ENCODE measurements around the gene UMAD1. TPM values are rescaled to one million over a fixed set of nuclear protein-coding genes. Genes with fewer than 3 reads are reported as not detected.

Gene UMAD1
- total RNA-seq, 1 donor, result 13.8 TPM

DNA sequence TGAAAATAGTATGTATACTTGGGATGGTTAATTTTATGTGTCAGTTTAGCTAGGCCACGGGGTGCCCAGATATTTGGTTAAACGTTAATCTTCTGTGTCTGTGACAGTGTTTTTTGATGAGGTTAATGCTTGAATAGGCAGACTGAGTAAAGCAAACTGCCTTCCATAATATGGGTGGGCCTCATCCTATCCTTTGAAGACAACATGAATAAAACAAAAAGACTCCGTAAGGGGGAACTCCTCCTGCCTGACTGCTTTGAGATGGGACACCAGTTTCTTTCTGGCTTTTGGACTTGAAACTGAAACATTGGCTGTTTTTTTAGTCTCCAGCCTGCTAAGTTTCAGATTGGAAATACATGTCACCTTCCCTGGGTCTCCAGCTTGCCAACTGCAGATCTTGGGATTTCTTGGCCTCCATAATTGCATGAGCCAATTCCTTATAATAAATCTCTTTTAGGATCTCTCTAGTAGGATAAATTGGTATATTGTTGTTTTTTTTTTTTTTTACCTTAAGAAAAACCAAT, 268.1 kb downstream of the UMAD1 start:
- TF ChIP-seq, protein P1, sequence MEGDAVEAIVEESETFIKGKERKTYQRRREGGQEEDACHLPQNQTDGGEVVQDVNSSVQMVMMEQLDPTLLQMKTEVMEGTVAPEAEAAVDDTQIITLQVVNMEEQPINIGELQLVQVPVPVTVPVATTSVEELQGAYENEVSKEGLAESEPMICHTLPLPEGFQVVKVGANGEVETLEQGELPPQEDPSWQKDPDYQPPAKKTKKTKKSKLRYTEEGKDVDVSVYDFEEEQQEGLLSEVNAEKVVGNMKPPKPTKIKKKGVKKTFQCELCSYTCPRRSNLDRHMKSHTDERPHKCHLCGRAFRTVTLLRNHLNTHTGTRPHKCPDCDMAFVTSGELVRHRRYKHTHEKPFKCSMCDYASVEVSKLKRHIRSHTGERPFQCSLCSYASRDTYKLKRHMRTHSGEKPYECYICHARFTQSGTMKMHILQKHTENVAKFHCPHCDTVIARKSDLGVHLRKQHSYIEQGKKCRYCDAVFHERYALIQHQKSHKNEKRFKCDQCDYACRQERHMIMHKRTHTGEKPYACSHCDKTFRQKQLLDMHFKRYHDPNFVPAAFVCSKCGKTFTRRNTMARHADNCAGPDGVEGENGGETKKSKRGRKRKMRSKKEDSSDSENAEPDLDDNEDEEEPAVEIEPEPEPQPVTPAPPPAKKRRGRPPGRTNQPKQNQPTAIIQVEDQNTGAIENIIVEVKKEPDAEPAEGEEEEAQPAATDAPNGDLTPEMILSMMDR (IDR thresholded peaks at IDR 0.05; ENCODE audit: insufficient read depth, low read depth, low read length), result no peak
- no peak overlapping the region for H3K4me3 ChIP-seq (ENCODE audit: low read depth, low read length)
- DNase-seq (ENCODE audit: low read depth), result no peak

DNA sequence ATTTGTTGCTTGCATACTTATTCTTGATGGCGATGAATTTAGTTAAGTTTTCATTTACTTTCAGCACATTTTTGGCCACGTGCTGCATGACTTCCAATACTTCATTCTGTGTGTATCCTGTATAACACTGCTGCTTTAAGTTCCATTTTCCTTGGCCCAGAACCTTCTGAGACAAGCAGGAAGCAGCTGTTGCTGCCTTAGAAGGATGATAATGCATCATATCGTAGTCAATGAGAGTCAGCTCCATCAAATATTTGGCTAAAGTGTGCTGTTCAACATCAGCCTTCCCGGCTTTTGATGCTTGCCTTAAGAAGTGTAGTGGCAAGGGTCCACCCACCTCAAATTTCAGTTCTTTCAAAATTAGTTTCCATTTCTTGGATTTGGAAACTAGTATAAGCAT, 268.8 kb downstream of the UMAD1 start:
- DNase-seq (ENCODE audit: low read depth), result no peak
- TF ChIP-seq, protein P1 (IDR thresholded peaks at IDR 0.05; ENCODE audit: insufficient read depth, low read depth, low read length), result no peak
- no peak overlapping the region for H3K4me3 ChIP-seq (ENCODE audit: low read depth, low read length)

DNA sequence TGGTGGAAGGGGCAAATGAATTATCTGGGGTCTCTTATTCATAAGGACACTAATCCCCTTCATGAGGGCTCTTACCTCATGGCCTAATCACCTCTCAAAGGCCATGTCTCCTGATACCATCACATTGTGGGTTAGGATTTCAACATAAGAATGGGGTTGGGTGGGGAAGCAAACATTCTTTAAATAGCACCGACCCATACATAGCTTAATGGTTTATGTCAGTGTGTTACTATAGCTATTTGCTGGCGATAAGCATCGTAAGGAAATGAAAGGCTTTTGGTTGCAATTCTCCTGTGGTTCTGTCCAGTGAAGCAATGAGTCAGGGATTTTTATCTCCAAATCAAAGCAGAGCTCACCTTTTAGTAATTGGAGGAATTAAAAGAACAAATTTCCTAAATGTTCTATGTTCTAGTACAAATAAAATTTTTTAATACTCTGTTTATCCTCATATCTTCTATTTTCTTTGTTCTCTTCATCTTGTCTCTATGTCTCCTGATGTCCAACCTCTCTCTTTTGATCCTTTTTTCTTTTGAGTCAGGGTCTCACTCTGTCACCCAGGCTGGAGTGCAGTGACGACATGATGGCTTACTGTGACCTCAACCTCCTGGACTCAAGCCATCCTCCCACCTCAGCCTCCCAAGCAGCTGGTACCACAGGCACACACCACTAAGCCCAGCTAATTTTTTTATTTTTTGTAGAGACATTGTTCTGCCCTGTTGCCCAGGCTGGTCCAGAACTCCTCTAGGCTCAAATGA, 271.0 kb downstream of the UMAD1 start:
- no peak overlapping the region for H3K4me3 ChIP-seq (ENCODE audit: low read depth, low read length)
- peak; percentile 98 for DNase-seq (ENCODE audit: low read depth)
- TF ChIP-seq, protein P1 (IDR thresholded peaks at IDR 0.05; ENCODE audit: insufficient read depth, low read depth, low read length), result no peak

DNA sequence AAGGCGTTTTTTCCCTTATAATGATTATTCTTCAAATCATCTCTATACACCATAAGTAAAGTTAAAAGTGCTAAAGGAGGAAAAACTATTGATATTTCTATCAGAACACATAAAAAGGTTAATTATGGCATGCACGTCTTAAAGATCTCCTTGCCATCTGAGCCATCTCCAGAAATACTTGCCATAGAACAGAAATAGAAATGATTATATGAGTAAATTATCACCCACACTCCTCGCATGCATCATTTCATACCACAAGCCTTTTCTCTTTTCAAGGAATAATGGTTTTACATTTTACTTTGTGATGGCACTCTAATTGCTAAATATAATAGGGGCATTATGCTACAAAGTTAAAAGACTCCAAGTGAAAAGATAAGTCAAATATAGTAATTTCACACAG, 272.4 kb downstream of the UMAD1 start:
- no peak for DNase-seq (ENCODE audit: low read depth)

DNA sequence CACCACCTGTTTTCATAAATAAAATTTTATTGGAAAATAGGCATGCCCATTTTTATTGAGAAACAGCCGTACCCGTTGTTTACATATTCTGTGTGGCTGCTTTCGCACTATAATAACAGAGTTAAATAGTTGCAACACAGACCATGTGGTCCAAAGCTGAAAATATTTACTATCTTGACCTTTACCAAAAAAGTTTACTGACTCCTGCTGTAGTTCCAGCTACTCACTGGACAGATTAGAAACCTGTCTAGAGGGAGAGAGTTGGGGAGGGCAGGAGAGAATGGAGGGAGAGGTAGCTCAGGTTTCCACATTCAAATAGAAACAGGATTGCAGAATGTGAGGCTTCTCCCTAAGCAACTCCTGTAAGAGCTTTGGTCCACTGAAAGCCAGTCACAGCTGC, 273.0 kb downstream of the UMAD1 start:
- TF ChIP-seq, protein P1 (IDR thresholded peaks at IDR 0.05; ENCODE audit: insufficient read depth, low read depth, low read length), result no peak
- no peak overlapping the region for H3K4me3 ChIP-seq (ENCODE audit: low read depth, low read length)
- peak; percentile 94 for DNase-seq (ENCODE audit: low read depth)

More for the DNA sequence above, 272.4 kb downstream of the UMAD1 start:
- no peak overlapping the region for H3K4me3 ChIP-seq (ENCODE audit: low read depth, low read length)
- TF ChIP-seq, protein P1 (IDR thresholded peaks at IDR 0.05; ENCODE audit: insufficient read depth, low read depth, low read length), result no peak

DNA sequence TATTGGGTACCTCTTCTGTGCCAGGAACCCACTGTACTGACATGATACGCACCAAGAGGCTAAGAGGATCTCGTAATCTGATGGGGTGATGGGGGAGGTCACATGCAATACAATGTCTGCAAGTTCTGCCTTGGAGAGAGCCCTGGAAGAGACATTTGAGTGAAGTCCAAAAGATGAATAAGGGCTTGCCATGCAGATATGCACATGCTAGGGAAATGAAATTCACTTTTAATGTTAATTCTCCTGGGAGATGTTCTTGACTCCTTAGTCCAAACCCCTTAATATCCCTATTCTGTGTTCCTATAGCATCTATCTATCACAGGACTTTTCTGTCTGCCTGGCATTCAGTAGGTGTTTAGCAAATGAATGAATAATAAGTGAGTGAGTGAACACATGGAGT, 274.0 kb downstream of the UMAD1 start:
- H3K4me3 ChIP-seq (ENCODE audit: low read depth, low read length), result no peak overlapping the region
- no peak for DNase-seq (ENCODE audit: low read depth)
- TF ChIP-seq, protein P1 (IDR thresholded peaks at IDR 0.05; ENCODE audit: insufficient read depth, low read depth, low read length), result no peak
